HepG2 (cell line): ENCODE data around the gene GNAT3. TPM values are rescaled to one million over a fixed set of nuclear protein-coding genes. Genes with fewer than 3 reads are reported as not detected.

Experiments used
- ATAC-seq: fragments of 200-7000 bp; cut with Tn5 transposase; 3 replicates; pipeline ENCODE4 v1.9.1; 2020; ENCODE audit warnings: mild to moderate bottlenecking, moderate library complexity
- BruUV-seq: library from RNA; stranded (reverse); fragments of 400-500 nt; replicated peaks from 2 replicates; lab custom pipeline; 2021; lab: Mats Ljungman, UMichigan
- CTCF ChIA-PET: fragments of 300-600 bp; formaldehyde crosslinking; extraction: SDS; loops from one replicate; lab custom pipeline; 2021; ENCODE audit warnings: low total read pairs, inconsistent platforms, low intra/inter-chr PET ratio; lab: Yijun Ruan, JAX
- POLR2A ChIA-PET: fragments of 350-600 bp; sonication (Branson Sonifier 250); formaldehyde crosslinking; loops from one replicate; lab custom pipeline; 2020; ENCODE audit warnings: antibody characterized with exemption, inconsistent platforms; lab: Yijun Ruan, JAX
- DNase-seq: peaks from one replicate; pipeline ENCODE4 v3.0.0-alpha.2; 2015; ENCODE audit warnings: low spot score
- FAIRE-seq: peaks from 3 replicates; lab custom pipeline; 2011; peaks lifted over from hg19 to GRCh38; lab: Jason Lieb, UNC
- H2AFZ ChIP-seq: one replicate; pipeline ENCODE4 v1.6.1; 2011; ENCODE audit warnings: low read length, inconsistent platforms
- H3K27ac ChIP-seq: fragments of 300-600 bp; 3 replicates; pipeline ENCODE4 v1.8.0; 2011; ENCODE audit warnings: mixed run types, mild to moderate bottlenecking, mixed read lengths, low read length, inconsistent platforms; ENCODE audit not compliant: insufficient read depth; ENCODE audit errors: extremely low read length
- H3K27me3 ChIP-seq, 2 experiments: fragments of 200-600 bp in 1 of 2; 2 replicates in 1 of 2; 3 replicates in 1 of 2; pipeline versions ENCODE4 v1.6.0 to v1.8.0; 2011; ENCODE audit warnings: low read length in 2 of 2, mild to moderate bottlenecking in 2 of 2, moderate library complexity in 2 of 2, inconsistent platforms in 1 of 2; ENCODE audit not compliant: insufficient read depth in 2 of 2, control insufficient read depth in 1 of 2
- H3K36me3 ChIP-seq, 2 experiments: fragments of 200-600 bp in 1 of 2; replicated peaks in 1 of 2; 2 replicates in 1 of 2; 3 replicates in 1 of 2; pipeline versions ENCODE4 v1.5.1 to v1.8.0; 2011; ENCODE audit warnings: low read length in 2 of 2, inconsistent platforms in 1 of 2; ENCODE audit not compliant: insufficient read depth in 2 of 2, control insufficient read depth in 1 of 2
- H3K4me1 ChIP-seq: 2 replicates; pipeline ENCODE4 v1.5.1; 2012; ENCODE audit warnings: low read length, inconsistent platforms; ENCODE audit not compliant: insufficient read depth
- H3K4me2 ChIP-seq: 2 replicates; pipeline ENCODE4 v1.6.0; 2011; ENCODE audit warnings: low read depth, low read length, inconsistent platforms
- H3K4me3 ChIP-seq, 3 experiments: fragments of 200-600 bp in 1 of 3; sonication (generic), shearing (Covaris generic) in 1 of 3; replicated peaks in 1 of 3; 2 replicates each; pipeline ENCODE4 v1.5.1; 2011 to 2016; ENCODE audit warnings: low read length in 3 of 3, inconsistent platforms in 2 of 3, low read depth in 2 of 3, mild to moderate bottlenecking in 2 of 3, control low read depth in 1 of 3, mixed read lengths in 1 of 3; ENCODE audit not compliant: insufficient read depth in 1 of 3
- H3K79me2 ChIP-seq: one replicate; pipeline ENCODE4 v1.6.1; 2011; ENCODE audit warnings: low read length, inconsistent platforms; ENCODE audit not compliant: insufficient read depth
- H3K9ac ChIP-seq: 2 replicates; pipeline ENCODE4 v1.6.0; 2011; ENCODE audit warnings: mild to moderate bottlenecking, low read depth, low read length, inconsistent platforms; ENCODE audit not compliant: insufficient read depth
- H3K9me3 ChIP-seq: 2 replicates; pipeline ENCODE4 v1.5.1; 2012; ENCODE audit warnings: mild to moderate bottlenecking, low read length
- H4K20me1 ChIP-seq: 2 replicates; pipeline ENCODE4 v1.6.0; 2011; ENCODE audit warnings: inconsistent platforms, mild to moderate bottlenecking, low read length, moderate library complexity; ENCODE audit not compliant: insufficient read depth
- CENPT ChIP-seq: sonication (generic); formaldehyde crosslinking; IDR thresholded peaks from 2 replicates; pipeline ENCODE4 v1.8.0; 2022; ENCODE audit warnings: low read depth, mild to moderate bottlenecking, moderate library complexity, missing genetic modification reagents
- DNMT3B ChIP-seq: conservative IDR thresholded peaks from 2 replicates; pipeline ENCODE4 v1.6.1; 2016; ENCODE audit warnings: missing biosample characterization, control low read depth
- FOSL2 ChIP-seq: sonication (generic); formaldehyde crosslinking; IDR thresholded peaks from 2 replicates; pipeline ENCODE4 v1.4.0; 2020; ENCODE audit warnings: missing genetic modification reagents
- HMGA1 ChIP-seq: sonication (generic); formaldehyde crosslinking; conservative IDR thresholded peaks from 2 replicates; pipeline ENCODE4 v1.4.0; 2020; ENCODE audit warnings: missing genetic modification reagents
- NFYB ChIP-seq: sonication (generic); formaldehyde crosslinking; IDR thresholded peaks from 2 replicates; pipeline ENCODE4 v1.4.0; 2020; ENCODE audit warnings: missing genetic modification reagents
- RBFOX2 ChIP-seq: fragments of 200-400 bp; formaldehyde crosslinking; IDR thresholded peaks from 2 replicates; pipeline ENCODE4 v1.6.1; 2017; ENCODE audit warnings: low read depth, mild to moderate bottlenecking, low read length
- REL ChIP-seq: sonication (generic); formaldehyde crosslinking; conservative IDR thresholded peaks from 2 replicates; pipeline ENCODE4 v1.8.0; 2022; ENCODE audit warnings: mild to moderate bottlenecking, missing genetic modification reagents, moderate library complexity
- RXRA ChIP-seq: sonication (generic); formaldehyde crosslinking; IDR thresholded peaks from 2 replicates; pipeline ENCODE4 v1.5.1; 2020; ENCODE audit warnings: missing genetic modification reagents
- SP2 ChIP-seq: sonication (generic); formaldehyde crosslinking; IDR thresholded peaks from 2 replicates; pipeline ENCODE4 v1.5.1; 2020; ENCODE audit warnings: mild to moderate bottlenecking, missing genetic modification reagents
- SYNCRIP ChIP-seq: fragments of 200-400 bp; formaldehyde crosslinking; IDR thresholded peaks from 2 replicates; pipeline ENCODE4 v1.6.1; 2018; ENCODE audit warnings: mild to moderate bottlenecking, low read depth, low read length; ENCODE audit not compliant: insufficient read depth
- U2AF1 ChIP-seq: fragments of 200-400 bp; formaldehyde crosslinking; optimal IDR thresholded peaks from 2 replicates; pipeline ENCODE3; 2017; ENCODE audit warnings: mild to moderate bottlenecking, low read depth, low read length
- ZFP37 ChIP-seq: sonication (generic); formaldehyde crosslinking; IDR thresholded peaks from 2 replicates; pipeline ENCODE4 v1.4.0; 2020; ENCODE audit warnings: missing genetic modification reagents, borderline replicate concordance
- ZMAT3 ChIP-seq: sonication (generic); formaldehyde crosslinking; conservative IDR thresholded peaks from 2 replicates; pipeline ENCODE4 v1.7.0; 2021; ENCODE audit warnings: missing genetic modification reagents
- ZNF121 ChIP-seq: sonication (generic); formaldehyde crosslinking; IDR thresholded peaks from 2 replicates; pipeline ENCODE4 v1.5.0; 2020; ENCODE audit warnings: mild to moderate bottlenecking, missing genetic modification reagents
- ZNF17 ChIP-seq: sonication (generic); formaldehyde crosslinking; IDR thresholded peaks from 2 replicates; pipeline ENCODE4 v1.5.0; 2020; ENCODE audit warnings: mild to moderate bottlenecking, missing genetic modification reagents
- ZNF430 ChIP-seq: sonication (generic); formaldehyde crosslinking; IDR thresholded peaks from 2 replicates; pipeline ENCODE4 v1.9.0; 2021; ENCODE audit warnings: mild to moderate bottlenecking, missing genetic modification reagents
- WGBS: methylation state at CpG from one replicate; pipeline ENCODE4 v1.1.6; 2017; ENCODE audit warnings: low lambda C conversion rate; 5-methylcytosine and 5-hydroxymethylcytosine counted together
- in situ Hi-C: cut with HindIII; loops from 2 replicates; pipeline ENCODE4 v1.10.0; 2017; ENCODE audit warnings: low pct_unique_long_range_greater_than_20kb; ENCODE audit not compliant: extremely low pct_ligation_motif_present
- intact Hi-C: fragments of 100-400 bp; cut with micrococcal nuclease; formaldehyde crosslinking; loops from one replicate; pipeline ENCODE4 v1.10.0; 2022; ENCODE audit not compliant: unreplicated experiment
- polyA plus RNA-seq, 8 experiments: library from polyadenylated mRNA; depleted of rRNA in 3 of 8; stranded (reverse) in 7 of 8; unstranded in 1 of 8; fragments of >200 nt; fragmentation: Illumina TruSeq in 4 of 8; extraction: Trizol in 4 of 8; gene quantifications; 2 replicates each; pipeline versions ENCODE4 v1.2.1 to v1.2.3, GENCODE V29; 2011 to 2016; ENCODE audit warnings: low read depth in 4 of 8, missing spikeins in 1 of 8, mixed read lengths in 1 of 8; ENCODE audit not compliant: insufficient read depth in 1 of 8
- total RNA-seq, 5 experiments: library from RNA; depleted of rRNA; stranded (reverse); fragments of >200 nt; fragmentation: Illumina TruSeq; extraction: Trizol; gene quantifications; 2 replicates each; pipeline ENCODE4 v1.2.3, GENCODE V29; 2016; ENCODE audit warnings: low read depth in 1 of 5
- TF ChIP-seq, protein P1 (sequence below), 2 experiments: sonication (generic) in 1 of 2; formaldehyde crosslinking in 1 of 2; IDR thresholded peaks; 2 replicates each; pipeline versions ENCODE4 v1.6.1 to v1.9.0; 2014 to 2022; ENCODE audit warnings: antibody characterized with exemption in 1 of 2, borderline replicate concordance in 1 of 2, inconsistent platforms in 1 of 2, low read depth in 1 of 2, missing genetic modification reagents in 1 of 2

The GNAT3 gene
- total and polyA plus RNA-seq, 2 of the 13 experiments (the other 11 are each of a cell fraction or from before 2014, with no cell fraction given) = not detected

- FAIRE-seq (no peak), DNase-seq (no peak), ATAC-seq (no peak)
- Histone ChIP-seq H2AFZ (no peak overlapping the region), H3K79me2 (no peaks in the 10 kb centered on the region), H3K27ac (no peak overlapping the region), H3K4me1 (peaks cover 7% of the 10 kb centered on the region; the same call in 1 of the 2 replicates), H3K27me3 (no peaks in the 10 kb centered on the region), H3K9me3 (no peaks in the 10 kb centered on the region; the same call in 1 of the 2 replicates), H4K20me1 (no peaks in the 10 kb centered on the region), H3K4me2 (no peak overlapping the region), H3K36me3 (no peaks in the 10 kb centered on the region), H3K9ac (no peak overlapping the region), H3K4me3 (no peak overlapping the region)
- no TSS peak for BruUV-seq
- intact Hi-C loops = no loop called here
- POLR2A ChIA-PET = no interaction called here
- in situ Hi-C loops = no loop called here
- 62% methylated on average over 3 of the region's 3 CpGs for WGBS
- CTCF ChIA-PET = no interaction called here
- TF ChIP-seq ZNF121 (no peak), RXRA (CRISPR knock-in tag) (no peak), ZNF430 (CRISPR knock-in tag) (no peak), ZMAT3 (CRISPR knock-in tag) (no peak), U2AF1 (no peak), FOSL2 (no peak), DNMT3B (no peak), RBFOX2 (no peak), ZNF17 (CRISPR knock-in tag) (no peak), CENPT (CRISPR knock-in tag) (no peak), SYNCRIP (no peak), REL (CRISPR knock-in tag) (no peak), SP2 (no peak), HMGA1 (no peak), ZFP37 (CRISPR knock-in tag) (no peak), NFYB (CRISPR knock-in tag) (no peak)
- TF ChIP-seq, protein P1, sequence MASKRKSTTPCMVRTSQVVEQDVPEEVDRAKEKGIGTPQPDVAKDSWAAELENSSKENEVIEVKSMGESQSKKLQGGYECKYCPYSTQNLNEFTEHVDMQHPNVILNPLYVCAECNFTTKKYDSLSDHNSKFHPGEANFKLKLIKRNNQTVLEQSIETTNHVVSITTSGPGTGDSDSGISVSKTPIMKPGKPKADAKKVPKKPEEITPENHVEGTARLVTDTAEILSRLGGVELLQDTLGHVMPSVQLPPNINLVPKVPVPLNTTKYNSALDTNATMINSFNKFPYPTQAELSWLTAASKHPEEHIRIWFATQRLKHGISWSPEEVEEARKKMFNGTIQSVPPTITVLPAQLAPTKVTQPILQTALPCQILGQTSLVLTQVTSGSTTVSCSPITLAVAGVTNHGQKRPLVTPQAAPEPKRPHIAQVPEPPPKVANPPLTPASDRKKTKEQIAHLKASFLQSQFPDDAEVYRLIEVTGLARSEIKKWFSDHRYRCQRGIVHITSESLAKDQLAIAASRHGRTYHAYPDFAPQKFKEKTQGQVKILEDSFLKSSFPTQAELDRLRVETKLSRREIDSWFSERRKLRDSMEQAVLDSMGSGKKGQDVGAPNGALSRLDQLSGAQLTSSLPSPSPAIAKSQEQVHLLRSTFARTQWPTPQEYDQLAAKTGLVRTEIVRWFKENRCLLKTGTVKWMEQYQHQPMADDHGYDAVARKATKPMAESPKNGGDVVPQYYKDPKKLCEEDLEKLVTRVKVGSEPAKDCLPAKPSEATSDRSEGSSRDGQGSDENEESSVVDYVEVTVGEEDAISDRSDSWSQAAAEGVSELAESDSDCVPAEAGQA (IDR thresholded peaks at IDR 0.05; ENCODE audit: low read depth) = no peak
- TF ChIP-seq, protein P1 (CRISPR knock-in tag; IDR thresholded peaks at IDR 0.05; ENCODE audit: borderline replicate concordance) = no peak
These were observed 46.3 kb upstream of the GNAT3 start for GRCh38 chr7:80558116-80558515.
